NCI-H2029 treated with DMSO at 0.1 percent for 48 hours (cell line): Measurements from ENCODE around the gene ARID5A.
A peak's percentile ranks its signal among the peaks of the same experiment; 100 is the strongest.
"Not testable (repeated sequence)": the region's sequence is repeated elsewhere in the genome, so short reads cannot be mapped to it uniquely, and the experiment has no call there.

Experiments used
- DNase-seq: peaks from one replicate; lab custom pipeline; 2025; lab: John Stamatoyannopoulos, UW

The ARID5A gene

DNA sequence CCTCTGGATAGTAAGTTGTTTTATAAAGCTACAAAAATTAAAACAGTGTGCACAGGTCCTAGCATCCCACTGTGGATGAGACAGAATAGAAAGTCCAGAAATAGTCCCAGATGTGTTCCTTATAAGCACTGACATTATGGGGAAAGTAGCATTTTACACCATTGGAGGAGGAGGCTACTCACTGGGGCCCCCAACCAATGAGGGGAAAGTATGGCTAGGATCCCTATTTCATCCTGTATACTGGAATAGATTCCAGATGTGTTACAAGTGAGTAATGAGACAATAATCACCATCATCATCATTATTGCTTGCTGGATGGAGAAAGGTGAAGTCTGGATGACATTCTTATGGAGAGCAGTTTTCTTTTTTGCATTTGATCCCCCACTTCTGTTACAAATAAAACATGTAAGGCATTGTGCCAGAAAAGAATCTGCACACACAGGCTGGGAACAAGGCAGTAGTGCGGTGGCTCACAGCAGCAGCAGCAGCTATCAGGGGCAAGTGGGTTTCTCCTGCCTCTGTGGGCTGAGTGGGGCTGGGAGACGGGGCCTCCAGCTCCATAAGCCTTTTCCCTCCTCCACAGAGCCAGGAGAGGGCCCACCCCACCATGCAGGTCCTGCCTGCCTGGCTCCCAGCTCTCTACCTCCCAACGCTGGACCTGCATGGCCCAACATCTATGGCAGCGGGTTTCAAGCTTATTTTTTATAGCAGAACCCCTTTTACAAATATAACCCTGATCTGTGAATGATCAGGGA lies 5.0 kb downstream of the ARID5A start:
- no peak for DNase-seq

DNA sequence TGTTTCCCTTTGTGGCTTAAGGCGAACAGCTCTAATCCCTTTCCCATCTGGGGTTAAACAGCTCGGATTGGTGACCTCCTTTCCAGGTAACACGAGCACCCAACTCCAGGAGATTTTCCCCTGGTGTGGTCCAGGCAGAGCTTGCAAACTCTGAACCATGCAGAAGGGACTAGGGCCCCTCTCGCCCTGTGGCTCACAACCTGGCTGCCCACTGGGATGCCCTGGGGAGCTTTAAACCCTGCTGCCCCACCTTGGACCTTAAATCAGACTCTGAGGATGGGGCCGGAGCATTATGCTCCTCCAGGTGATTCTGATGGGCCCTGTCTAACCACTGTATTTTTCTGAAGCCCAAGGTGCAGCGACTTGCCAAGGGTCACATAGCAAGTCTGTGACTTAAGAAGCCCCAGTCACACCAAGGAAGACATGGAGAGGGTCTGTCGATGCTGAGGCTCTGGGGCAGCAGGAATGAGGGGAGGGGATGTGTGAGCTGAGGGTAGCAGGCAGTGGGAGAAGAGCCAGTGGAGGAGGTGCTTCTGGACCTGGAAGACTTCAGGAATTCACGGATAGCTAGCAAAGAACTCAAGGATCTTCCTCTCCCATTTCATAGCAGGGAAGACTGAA lies 5.9 kb downstream of the ARID5A start:
- DNase-seq: no peak

DNA sequence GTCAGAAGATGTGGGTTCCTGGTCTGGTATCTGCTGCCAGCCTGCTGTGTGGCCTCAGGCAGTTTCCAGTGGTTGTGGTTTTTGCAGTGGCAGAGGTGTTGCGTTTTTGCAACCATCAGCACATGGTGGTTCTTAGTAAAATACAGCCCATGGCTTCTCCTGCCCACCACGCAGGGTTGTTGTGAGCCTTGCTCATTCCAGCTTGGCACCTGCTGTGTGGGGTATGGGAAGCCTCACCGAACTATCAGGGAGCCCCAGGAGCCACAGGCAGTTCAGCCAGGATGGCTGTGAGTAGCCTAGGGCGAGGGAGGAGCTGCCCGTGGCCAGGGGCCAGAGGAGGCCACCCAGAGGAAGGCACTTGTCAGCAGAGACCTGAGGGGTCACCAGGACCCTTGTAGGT lies 9.8 kb downstream of the ARID5A start:
- no peak for DNase-seq

DNA sequence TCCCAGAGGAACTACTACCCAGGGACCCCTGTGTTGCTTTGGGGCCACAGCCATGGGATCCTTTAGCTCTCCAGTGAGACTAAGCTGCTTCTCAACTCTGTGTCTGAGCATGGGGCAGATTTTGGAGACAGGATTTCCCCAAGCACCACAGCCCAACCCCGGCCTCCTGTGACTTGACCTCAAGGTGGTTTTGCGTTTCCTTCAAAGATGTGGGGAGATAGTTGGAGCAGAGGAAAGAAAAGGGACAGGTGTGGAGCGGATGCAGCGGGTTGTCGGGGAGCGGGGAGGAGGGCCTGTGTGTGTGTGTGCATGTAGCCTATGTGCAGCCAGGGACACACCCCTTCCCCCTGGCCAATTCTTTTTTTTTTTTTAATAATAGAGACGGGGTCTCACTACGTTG lies 10.2 kb downstream of the ARID5A start:
- no peak for DNase-seq

DNA sequence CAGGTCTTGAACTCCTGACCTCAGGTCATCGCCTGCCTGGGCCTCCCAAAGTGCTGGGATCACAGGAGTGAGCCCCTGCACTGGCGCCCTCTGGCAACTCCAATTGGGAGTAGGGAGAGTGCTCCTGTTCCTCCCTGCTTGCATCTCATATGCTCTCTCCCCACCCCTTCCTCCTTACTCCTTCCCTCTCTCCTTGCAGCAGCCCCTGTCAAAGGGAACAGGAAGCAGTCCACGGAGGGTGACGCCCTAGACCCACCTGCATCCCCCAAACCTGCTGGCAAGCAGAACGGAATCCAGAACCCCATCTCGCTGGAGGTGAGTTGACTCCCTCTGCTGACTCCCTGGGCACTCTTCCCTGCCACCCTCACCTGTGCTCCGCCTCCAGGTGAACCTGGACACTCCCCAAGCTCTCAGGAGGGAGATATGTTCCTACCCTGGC lies 10.7 kb downstream of the ARID5A start:
- DNase-seq: no peak

DNA sequence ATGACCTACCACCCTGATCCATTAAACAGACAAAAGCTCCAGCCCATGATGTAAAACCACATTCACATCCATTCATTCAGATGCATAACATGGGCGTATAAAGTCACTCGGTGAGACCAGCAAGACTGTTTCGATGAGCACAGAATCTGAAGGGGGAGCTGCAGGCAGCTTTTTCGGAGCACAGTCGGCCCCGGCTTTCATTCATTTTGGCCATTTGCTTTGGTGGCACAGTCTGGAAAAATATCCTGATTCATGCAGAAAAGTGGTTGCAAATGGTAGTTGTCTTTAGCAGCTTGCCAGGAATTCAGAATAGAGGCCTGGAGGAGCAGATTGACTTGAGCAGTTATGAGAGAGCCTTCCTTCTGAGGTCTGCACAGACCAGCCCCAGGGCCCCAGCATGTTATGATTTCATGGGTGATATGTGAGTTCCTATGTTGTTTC lies 11.2 kb downstream of the ARID5A start:
- DNase-seq: no peak

DNA sequence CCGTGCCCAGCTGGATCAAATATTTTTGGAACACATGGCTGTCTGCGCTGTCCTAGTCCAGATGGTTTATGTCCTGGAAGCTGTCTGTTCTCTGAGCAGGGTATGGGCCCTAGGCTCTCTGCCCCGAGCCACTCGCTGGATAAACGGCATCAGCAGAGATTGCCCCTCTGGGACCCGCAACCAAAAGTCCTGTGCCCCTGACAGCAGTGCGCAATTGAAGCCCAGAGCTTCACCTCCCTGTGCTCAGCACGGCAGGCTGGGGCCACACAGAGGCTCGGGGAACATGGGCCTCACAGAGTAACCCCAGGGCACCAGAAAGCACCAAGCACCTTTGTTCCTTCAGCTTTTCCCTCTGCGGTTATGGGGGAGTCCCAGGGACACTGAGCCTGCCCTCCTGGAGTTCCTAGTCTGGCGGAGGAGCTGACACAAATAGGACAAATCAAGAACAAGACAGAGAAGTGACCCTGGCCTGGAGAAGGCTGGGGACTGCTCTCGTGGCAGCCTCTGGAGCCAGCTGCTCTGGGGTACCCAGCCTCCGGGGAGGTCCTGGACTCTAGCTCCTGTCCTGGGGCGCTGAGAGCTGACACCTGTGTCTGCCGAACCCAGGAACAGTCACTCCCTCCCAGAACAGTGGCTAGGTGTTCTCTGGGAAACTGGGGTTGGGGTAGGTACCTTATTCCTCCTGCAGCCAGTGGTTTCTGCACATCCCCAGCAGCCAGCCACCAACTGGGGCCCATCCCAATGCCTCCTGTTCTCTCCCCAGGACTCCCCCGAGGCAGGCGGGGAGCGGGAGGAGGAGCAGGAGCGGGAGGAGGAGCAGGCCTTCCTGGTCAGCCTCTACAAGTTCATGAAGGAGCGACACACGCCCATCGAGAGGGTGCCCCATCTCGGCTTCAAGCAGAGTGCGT lies 12.3 kb downstream of the ARID5A start:
- DNase-seq: no peak

DNA sequence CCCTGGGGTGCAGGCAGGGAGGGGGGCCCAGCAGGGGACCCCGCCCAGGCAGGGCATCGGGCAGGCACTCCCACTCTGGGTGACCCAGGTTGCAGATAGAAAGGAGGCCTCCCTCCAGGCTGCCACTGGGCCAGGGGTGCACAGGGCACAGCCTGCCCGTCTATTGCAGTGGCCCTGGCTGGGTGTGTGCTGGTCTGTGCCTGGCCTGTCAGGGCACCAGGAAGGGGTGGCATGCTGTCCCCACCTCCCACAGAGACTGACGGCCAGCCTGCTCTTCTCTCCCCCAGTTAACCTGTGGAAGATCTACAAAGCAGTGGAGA lies 12.9 kb downstream of the ARID5A start:
- no peak for DNase-seq

DNA sequence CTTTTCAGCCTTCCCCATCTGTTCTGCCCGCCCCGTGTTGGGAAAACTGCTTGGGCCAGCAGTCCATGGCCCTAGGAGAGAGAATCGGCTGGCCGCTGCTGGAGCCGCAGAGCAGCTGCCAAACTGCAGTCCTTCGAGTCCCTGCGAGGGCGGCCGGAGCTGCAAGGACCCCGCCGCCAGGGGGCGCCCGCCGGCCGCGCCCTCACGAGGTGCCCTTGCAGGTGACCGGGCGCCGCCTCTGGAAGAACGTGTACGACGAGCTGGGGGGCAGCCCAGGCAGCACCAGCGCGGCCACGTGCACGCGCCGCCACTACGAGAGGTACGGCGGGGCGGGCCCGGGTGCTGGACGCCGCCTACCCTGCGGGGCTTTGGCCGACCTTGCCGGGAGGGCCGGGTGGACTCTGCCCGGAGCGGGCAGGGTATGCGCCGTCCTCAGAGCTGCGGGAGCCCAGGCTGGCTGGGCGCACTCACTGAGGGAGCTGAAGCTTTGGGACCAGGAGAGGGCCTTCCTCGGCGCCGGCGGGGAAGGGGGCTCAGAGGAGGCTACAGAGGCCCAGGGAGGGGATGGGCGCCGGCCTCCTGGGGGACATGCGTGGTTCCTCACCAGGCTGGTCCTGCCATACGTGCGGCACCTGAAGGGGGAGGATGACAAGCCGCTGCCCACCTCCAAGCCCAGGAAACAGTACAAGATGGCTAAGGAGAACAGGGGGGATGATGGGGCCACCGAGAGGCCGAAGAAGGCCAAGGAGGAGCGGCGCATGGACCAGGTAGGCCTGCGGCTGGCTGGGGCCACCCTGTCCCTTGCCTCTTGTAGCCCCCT lies 13.6 kb downstream of the ARID5A start:
- peak; percentile 31 for DNase-seq

DNA sequence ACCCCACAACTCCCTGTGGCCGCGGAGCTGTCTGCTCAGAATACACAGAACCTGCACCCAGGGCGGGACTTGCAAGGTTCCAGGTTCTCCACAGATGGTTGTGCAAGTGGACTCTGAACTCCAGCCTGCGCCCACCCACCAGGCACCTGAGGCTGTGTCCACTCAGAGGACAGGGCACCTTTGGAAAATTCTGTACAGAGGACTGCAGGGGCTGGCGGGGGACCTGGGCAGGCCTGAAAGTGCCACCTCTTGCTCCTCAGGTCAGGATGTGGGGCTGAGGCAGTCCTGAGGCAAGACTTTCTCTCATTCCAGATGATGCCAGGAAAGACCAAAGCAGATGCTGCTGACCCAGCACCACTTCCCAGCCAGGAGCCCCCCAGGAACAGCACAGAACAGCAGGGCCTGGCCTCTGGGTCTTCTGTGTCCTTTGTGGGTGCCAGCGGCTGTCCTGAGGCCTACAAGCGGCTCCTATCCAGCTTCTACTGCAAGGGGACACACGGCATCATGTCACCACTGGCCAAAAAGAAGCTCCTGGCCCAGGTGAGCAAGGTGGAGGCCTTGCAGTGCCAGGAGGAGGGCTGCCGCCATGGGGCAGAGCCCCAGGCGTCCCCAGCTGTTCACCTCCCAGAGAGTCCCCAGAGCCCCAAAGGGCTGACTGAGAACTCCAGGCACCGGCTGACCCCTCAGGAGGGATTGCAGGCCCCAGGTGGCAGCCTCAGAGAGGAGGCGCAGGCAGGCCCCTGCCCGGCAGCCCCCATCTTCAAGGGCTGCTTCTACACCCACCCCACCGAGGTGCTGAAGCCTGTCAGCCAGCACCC lies 14.4 kb downstream of the ARID5A start:
- no peak for DNase-seq

DNA sequence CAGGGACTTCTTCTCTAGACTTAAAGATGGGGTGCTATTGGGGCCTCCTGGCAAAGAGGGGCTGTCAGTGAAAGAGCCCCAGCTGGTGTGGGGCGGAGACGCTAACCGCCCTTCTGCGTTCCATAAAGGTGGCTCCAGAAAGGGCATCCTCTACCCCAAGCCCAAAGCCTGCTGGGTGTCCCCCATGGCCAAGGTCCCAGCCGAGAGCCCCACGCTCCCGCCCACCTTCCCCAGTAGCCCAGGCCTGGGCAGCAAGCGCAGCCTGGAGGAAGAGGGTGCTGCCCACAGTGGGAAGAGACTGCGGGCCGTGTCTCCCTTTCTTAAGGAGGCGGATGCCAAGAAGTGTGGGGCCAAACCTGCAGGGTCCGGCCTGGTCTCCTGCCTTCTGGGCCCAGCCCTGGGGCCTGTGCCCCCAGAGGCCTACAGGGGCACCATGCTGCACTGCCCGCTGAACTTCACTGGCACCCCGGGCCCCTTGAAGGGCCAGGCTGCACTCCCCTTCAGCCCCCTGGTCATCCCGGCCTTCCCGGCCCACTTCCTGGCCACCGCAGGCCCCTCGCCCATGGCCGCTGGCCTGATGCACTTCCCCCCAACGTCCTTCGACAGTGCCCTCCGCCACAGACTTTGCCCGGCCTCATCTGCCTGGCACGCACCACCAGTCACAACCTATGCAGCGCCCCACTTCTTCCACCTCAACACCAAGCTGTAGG lies 15.2 kb downstream of the ARID5A start:
- no peak for DNase-seq

DNA sequence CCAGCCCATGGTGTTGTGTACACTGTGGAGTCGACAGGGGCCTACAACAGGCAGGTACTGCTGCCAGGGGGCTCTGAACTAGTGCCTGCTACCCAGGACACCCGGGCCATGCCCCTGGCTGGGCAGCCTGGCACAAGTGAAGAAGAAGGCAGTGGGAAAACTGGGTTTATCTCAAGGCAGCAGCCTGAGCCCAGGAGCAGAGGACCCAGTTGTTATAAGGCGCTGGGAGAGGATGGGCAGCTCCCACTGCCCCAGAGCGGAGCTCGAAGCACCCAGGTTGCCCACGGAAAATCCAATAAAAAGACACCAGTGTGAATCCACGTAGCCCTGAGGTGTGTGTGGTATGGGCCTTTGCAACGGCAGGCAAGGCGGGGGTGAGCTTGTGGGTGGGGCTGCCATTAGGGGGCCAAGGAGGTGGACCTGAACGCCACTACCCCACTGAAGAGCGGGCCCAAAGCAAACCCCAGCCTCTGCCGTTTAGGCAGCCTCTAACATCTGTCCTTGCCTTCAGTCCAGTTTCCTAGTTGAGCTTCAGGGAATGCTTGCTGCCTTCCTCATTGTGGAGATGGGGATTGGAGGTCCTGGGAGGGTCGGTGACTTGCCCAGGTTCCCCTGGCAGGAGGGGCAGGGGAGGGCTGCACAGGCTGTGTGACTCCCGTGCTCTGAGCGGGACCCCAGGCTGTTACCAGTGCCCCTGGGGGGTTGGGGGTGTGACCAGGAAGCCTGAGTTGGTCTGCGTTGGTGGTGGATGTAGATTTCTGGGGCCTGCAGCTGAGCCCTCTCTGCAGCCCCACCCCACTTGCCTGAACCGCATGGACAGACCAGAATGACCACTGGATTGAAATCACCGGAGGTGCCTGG lies 16.0 kb downstream of the ARID5A start:
- DNase-seq: no peak

DNA sequence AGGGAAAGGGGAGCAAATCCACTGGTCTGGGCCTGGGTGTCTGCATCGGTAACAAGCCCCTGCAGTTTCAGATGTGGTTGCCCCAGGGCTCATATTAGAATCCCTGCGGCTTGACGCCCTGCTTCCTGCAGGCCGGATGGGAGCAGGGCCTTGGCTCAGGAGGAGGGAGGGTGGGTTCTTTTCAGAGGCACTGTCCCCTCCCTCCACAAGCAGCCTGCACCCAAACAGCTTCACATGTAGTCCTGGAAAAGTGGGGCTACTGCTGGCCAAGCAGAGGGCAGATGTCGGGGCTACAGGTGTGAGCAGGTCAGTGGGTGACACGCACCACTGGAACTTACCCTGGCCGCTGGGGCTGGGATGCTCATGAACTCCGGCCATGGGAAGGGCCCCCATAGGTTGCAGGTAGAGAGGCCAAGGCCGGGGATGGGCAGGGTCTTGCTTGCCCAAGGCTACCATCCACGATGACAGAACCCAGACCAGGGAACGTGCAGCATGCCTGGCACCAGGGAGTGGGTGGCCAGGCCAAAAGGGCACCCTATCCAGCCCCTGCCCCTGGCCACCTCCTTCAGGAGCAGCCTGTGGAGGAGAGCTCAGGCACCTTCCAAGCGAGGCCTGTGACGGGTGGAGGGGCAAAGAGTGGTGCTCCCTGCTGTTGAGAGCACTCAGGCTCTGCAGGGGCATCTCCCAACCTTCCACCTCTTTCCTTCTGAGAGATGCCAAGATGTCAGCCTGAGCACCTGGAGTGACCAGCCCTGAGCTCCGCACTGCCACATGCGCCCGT lies 16.8 kb downstream of the ARID5A start:
- DNase-seq: no peak

DNA sequence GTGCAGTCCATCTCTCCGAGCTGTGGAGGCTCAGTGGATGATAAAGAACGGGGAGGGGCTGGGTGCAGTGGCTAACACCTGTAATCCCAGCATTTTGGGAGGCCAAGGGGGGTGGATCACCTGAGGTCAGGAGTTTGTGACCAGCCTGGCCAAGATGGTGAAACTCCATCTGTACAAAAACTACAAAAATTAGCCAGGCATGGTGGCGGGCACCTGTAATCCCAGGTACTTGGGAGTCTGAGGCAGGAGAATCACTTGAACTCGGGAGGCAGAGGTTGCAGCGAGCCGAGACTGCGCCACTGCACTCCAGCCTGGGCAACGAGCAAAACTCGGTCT lies 17.4 kb downstream of the ARID5A start:
- DNase-seq: not testable (repeated sequence)

DNA sequence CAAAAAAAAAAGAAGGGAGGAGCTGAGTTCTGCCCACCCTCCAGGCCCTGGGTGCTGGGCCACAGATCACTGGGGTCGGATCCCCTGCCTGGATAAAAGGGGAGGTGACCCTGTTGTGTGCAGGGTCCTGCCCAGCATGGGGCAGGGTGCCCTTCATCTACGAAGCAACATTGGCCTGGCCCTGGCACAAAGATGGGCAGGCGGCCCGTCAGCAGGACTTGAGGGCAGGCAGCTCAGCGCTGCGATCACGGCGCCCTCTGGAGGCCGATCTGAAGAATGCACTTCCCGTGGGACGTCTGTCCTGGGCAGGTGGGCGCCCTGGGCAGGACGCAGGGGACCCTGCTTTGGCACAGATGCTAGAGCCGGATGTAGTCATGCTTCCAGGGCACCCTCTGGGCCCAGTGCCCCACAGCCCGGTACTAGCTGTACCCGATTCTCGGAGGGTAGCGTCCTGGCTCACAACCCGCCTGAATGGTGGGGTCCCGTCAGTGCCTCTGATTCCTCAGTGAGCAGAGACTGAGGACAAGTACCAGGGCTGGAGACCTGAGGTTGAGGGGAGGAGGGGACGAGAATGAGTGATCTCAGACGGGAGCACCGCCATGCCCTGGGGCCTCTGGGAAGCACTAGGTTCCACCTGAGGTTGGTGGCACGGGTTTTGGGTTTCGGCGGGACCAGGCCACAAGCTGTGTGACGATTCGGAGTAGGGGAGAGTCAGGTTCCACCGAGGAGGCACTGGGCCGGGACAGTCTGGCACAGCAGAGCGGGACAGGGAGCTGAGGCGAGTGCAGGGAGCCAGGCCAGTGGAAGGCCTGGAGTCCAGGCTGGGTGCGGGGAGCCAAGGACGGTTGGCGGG lies 18.0 kb downstream of the ARID5A start:
- DNase-seq: no peak

DNA sequence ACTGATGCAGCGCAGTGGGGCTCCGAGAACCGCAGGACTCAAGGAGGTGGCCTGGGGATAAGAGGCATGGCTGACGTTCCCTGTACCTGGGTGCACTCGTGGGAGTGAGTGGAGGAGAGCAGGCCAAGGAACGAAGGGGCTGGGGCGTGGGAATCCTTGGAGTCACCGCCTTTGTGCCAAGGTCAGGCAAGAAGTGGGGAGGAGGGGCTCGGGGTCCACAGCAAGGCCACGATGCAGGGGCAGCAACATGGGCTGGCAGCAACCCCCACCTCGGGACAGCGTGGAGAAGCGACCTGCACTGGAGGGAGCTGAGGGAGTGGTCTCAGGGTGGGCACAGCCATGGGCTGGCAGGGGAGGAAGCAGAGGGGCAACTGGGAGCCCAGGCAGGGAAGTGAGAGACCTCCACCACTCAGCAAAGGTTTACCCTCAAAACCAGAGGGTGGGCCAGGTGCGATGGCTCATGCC lies 18.6 kb downstream of the ARID5A start:
- no peak for DNase-seq

DNA sequence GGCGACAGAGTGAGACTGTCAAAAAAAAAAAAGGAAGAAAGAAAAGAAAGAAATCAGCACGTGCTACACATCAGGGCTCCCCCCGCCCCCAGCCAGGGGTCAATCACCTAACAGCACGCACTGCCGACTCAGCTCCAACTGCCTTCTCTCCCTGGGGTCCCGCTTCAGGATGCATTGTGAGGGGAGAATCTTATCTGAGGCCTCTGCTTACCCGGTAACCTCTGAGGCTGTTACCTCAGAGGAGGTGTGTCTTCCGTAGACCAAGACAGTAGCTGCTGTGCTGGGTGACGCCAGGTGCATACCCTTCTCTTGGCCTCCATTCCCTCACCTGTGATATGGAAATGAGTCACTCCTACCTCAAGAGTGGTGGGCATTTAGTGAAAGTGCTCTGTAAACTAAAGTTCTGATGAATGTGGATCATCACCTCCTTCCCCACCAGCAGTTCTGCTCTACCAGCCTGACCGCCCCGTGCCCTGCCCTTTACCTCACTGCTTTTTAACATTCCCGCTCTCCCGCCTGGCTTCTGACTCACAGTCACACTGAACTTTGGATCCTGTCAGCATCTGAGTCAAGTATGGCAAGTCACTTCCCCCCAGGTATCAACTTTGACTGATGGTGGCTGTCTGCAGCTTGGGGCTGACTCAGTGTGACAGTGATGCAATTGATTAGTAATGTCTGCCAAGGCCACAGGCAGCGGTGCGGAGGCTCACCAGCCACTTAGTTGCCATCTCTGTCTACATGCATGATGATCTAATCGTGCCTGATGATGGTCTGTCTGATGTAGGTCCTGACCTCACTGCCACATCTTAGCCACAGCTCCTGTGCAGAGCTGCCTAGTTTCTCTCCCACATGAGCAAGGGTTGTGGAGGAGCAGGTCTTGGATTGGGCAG lies 20.1 kb downstream of the ARID5A start:
- no peak for DNase-seq
